GM12875 (cell line): ENCODE measurements around the gene CBX2.

ENCODE experiments used
- H3K4me3 ChIP-seq: one replicate; pipeline ENCODE4 v1.5.1; 2011; ENCODE audit warnings: low read depth, low read length, control low read depth
- TF ChIP-seq, protein P1 (sequence below): IDR thresholded peaks from 2 replicates; pipeline ENCODE4 v1.5.1; 2011; ENCODE audit warnings: low read depth, mild to moderate bottlenecking, control low read depth, inconsistent platforms, low read length, moderate library complexity, borderline replicate concordance; ENCODE audit not compliant: insufficient read depth

CBX2 gene

GRCh38 chr17:79795795-79796443 is 18.0 kb downstream of the CBX2 start:
- H3K4me3 ChIP-seq: no peak overlapping the region
- TF ChIP-seq, protein P1, sequence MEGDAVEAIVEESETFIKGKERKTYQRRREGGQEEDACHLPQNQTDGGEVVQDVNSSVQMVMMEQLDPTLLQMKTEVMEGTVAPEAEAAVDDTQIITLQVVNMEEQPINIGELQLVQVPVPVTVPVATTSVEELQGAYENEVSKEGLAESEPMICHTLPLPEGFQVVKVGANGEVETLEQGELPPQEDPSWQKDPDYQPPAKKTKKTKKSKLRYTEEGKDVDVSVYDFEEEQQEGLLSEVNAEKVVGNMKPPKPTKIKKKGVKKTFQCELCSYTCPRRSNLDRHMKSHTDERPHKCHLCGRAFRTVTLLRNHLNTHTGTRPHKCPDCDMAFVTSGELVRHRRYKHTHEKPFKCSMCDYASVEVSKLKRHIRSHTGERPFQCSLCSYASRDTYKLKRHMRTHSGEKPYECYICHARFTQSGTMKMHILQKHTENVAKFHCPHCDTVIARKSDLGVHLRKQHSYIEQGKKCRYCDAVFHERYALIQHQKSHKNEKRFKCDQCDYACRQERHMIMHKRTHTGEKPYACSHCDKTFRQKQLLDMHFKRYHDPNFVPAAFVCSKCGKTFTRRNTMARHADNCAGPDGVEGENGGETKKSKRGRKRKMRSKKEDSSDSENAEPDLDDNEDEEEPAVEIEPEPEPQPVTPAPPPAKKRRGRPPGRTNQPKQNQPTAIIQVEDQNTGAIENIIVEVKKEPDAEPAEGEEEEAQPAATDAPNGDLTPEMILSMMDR: no peak

GRCh38 chr17:79796444-79796762 is 18.5 kb downstream of the CBX2 start:
- H3K4me3 ChIP-seq: peak overlapping the region; percentile 63
- TF ChIP-seq, protein P1: no peak

- TF ChIP-seq, protein P1: no peak
- H3K4me3 ChIP-seq: peak within 1 kb of the TSS; percentile 63
These were observed 19.0 kb downstream of the CBX2 start, which contains the start of gene CBX8 for GRCh38 chr17:79796763-79797491. TSS of gene CBX8 (minus strand) at chr17:79797077. CDS start at chr17:79796998, 79 bp downstream.

GRCh38 chr17:79797492-79798298 is 19.7 kb downstream of the CBX2 start:
- TF ChIP-seq, protein P1: no peak
- H3K4me3 ChIP-seq: peak overlapping the region; percentile 57

- no peak overlapping the region for H3K4me3 ChIP-seq
- TF ChIP-seq, protein P1: no peak
These were observed 20.6 kb downstream of the CBX2 start for GRCh38 chr17:79798299-79799173.

- TF ChIP-seq, protein P1: no peak
- H3K4me3 ChIP-seq: no peak overlapping the region
These were observed 21.2 kb downstream of the CBX2 start for GRCh38 chr17:79799174-79799537.
